ENCODE data around the gene B3GNT2. TPM values are rescaled to one million over a fixed set of nuclear protein-coding genes. Genes with fewer than 3 reads are reported as not detected.

The B3GNT2 gene
- total and polyA plus RNA-seq, 12 donors, result 10.4 to 33.5 (median 17.0) TPM

GRCh38 chr2:62150597-62151305 lies 45.2 kb upstream of the B3GNT2 start:
- 72 to 77% methylated on average over 6 of the region's 6 CpGs for WGBS, 2 donors
- DNase-seq (no peak), ATAC-seq (peak; percentile 11 to 90 (median 64))
- H3K4me1 ChIP-seq, result peaks cover 0 to 48% (median 20%) of the 10 kb centered on the region in 9 donors
- H3K27me3 ChIP-seq, result no peaks in the 10 kb centered on the region
- peaks cover 0 to 11% (median 0%) of the 10 kb centered on the region in 11 donors for H3K9me3 ChIP-seq
- H3K4me3 ChIP-seq, result no peak overlapping the region
- peak overlapping the region; percentile 40 to 89 (median 80) for H3K27ac ChIP-seq
- TF ChIP-seq CTCF (IDR thresholded peaks at IDR 0.05), result no peak
- intact Hi-C loops (cut with DNase I), result no loop called here
- H3K36me3 ChIP-seq, result no peaks in the 10 kb centered on the region

GRCh38 chr2:62151306-62151638 lies 44.6 kb upstream of the B3GNT2 start:
- DNase-seq, result peak; percentile 24 to 43
- peak; percentile 45 to 93 (median 84) for ATAC-seq
- 50 to 59% methylated on average over 4 of the region's 4 CpGs for WGBS, 2 donors

GRCh38 chr2:62152000-62152399 lies 43.9 kb upstream of the B3GNT2 start:
- peaks cover 0 to 49% (median 21%) of the 10 kb centered on the region in 9 donors for H3K4me1 ChIP-seq
- whole genome bisulfite sequencing, 2 donors, result 85 to 87% methylated on average over 3 of the region's 3 CpGs
- no peak for TF ChIP-seq CTCF (IDR thresholded peaks at IDR 0.05)
- intact Hi-C loops (cut with DNase I), result no loop called here
- H3K27ac ChIP-seq, result peak overlapping the region in 9 of 10 donors; percentile 40 to 89 (median 83)
- H3K4me3 ChIP-seq, result no peak overlapping the region
- ATAC-seq, result peak in 1 of 8 donors; percentile 25
- no peaks in the 10 kb centered on the region for H3K36me3 ChIP-seq
- no peak for DNase-seq
- no peaks in the 10 kb centered on the region for H3K27me3 ChIP-seq
- peaks cover 0 to 11% (median 0%) of the 10 kb centered on the region in 11 donors for H3K9me3 ChIP-seq

More at GRCh38 chr2:62151306-62151638, 44.6 kb upstream of the B3GNT2 start:
- Histone ChIP-seq H3K27me3 (no peaks in the 10 kb centered on the region), H3K4me3 (no peak overlapping the region), H3K4me1 (peaks cover 0 to 45% (median 17%) of the 10 kb centered on the region in 9 donors), H3K36me3 (no peaks in the 10 kb centered on the region), H3K27ac (peak overlapping the region; percentile 40 to 89 (median 80)), H3K9me3 (peaks cover 0 to 11% (median 0%) of the 10 kb centered on the region in 11 donors)
- TF ChIP-seq CTCF (IDR thresholded peaks at IDR 0.05), result no peak
- intact Hi-C loops (cut with DNase I), result no loop called here

GRCh38 chr2:62156861-62157496 lies 38.9 kb upstream of the B3GNT2 start:
- no peaks in the 10 kb centered on the region for H3K27me3 ChIP-seq
- ATAC-seq (peak in 5 of 8 donors; percentile 25 to 39 (median 32)), DNase-seq (no peak)
- intact Hi-C loops (cut with DNase I), result no loop called here
- no peak for TF ChIP-seq CTCF (IDR thresholded peaks at IDR 0.05)
- peaks cover 0 to 11% (median 0%) of the 10 kb centered on the region in 11 donors for H3K9me3 ChIP-seq
- H3K4me1 ChIP-seq, result peaks cover 5 to 40% (median 26%) of the 10 kb centered on the region in 9 donors
- no peak overlapping the region for H3K4me3 ChIP-seq
- 38 to 52% methylated on average over 6 of the region's 6 CpGs for WGBS, 2 donors
- peak overlapping the region in 5 of 10 donors; percentile 9 to 40 (median 38) for H3K27ac ChIP-seq
- no peaks in the 10 kb centered on the region for H3K36me3 ChIP-seq

Measured in heart right ventricle (tissue), 16 donors.